Measurements from ENCODE around the gene FANCD2.
"Not testable (repeated sequence)": the region's sequence is repeated elsewhere in the genome, so short reads cannot be mapped to it uniquely, and the experiment has no call there.

DNA sequence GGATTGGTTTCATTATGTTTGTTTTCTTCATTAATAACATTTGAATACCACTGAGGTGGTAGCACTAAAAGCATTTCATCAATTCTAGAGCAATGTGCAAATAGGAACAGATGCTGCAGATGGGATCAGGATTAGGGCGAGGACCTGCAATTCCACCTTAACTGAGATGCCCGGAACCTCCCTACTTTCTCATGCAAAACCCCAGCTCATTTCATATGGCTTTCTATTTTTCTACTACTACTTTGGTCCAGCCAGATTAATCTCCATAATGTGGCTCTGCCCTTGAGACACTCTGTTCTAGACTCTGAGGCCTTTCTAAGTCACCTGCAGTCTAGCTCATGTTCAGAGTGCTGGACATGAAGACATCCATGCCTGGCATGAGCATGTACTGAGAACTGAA is 7.4 kb upstream of the FANCD2 start:
- not testable (repeated sequence) for TF ChIP-seq EP300, POLR2AphosphoS5 (IDR thresholded peaks at IDR 0.05)
- TF ChIP-seq, protein P1, sequence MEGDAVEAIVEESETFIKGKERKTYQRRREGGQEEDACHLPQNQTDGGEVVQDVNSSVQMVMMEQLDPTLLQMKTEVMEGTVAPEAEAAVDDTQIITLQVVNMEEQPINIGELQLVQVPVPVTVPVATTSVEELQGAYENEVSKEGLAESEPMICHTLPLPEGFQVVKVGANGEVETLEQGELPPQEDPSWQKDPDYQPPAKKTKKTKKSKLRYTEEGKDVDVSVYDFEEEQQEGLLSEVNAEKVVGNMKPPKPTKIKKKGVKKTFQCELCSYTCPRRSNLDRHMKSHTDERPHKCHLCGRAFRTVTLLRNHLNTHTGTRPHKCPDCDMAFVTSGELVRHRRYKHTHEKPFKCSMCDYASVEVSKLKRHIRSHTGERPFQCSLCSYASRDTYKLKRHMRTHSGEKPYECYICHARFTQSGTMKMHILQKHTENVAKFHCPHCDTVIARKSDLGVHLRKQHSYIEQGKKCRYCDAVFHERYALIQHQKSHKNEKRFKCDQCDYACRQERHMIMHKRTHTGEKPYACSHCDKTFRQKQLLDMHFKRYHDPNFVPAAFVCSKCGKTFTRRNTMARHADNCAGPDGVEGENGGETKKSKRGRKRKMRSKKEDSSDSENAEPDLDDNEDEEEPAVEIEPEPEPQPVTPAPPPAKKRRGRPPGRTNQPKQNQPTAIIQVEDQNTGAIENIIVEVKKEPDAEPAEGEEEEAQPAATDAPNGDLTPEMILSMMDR (IDR thresholded peaks at IDR 0.05) = not testable (repeated sequence)
